Occipital lobe (tissue), 2 donors: Measurements from ENCODE around the gene FBXL19. TPM values are rescaled to one million over a fixed set of nuclear protein-coding genes. Genes with fewer than 3 reads are reported as not detected.
A peak's percentile ranks its signal among the peaks of the same experiment; 100 is the strongest.

Experiments
- DNase-seq: peaks from one replicate; lab custom pipeline; 2025; lab: John Stamatoyannopoulos, UW
- total RNA-seq: library from RNA; depleted of rRNA; stranded (reverse); fragments of >200 nt; gene quantifications from one replicate; pipeline ENCODE4 v1.2.3, GENCODE V29; 2014

FBXL19 gene
- total RNA-seq, 1 donor from 2014 or later, result 56.1 TPM

DNA sequence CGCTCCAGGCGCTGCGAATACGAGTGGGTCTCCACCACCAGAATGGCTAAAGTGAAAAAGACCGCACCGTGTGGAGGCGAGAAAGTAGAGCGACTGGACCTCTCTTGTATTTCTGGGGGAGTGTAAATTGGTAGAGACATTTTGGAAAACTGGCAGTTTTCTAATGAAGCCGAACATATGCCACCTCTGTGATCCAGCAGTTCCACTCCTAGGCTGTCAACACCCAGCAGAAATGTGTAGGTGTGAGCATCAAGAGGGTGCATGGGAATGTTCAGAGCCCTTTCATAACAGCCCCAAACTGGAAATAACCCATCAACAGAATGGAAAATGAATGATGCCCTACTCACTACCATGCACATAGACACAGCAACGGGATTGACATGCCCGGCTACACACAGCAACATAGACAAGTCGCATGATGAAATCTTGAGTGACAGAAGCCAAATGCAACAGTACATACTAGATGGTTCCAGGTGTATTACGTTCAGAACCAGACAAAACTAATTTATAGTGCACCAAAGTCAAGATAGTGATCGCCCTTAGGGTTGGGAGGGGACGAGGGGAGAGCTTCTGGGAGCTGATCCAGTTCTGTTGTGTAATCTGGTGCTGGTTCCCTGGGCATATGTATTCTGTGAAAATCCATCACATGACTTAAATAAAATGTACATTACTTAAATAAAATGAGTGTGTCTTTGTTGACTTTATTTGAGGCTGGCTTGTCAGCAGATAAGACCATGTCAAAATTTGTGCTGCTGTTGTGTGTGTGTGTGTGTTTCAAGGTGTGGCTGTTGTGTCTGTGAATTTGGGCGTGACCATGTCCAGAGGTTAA, 28.6 kb upstream of the FBXL19 start:
- no peak for DNase-seq

DNA sequence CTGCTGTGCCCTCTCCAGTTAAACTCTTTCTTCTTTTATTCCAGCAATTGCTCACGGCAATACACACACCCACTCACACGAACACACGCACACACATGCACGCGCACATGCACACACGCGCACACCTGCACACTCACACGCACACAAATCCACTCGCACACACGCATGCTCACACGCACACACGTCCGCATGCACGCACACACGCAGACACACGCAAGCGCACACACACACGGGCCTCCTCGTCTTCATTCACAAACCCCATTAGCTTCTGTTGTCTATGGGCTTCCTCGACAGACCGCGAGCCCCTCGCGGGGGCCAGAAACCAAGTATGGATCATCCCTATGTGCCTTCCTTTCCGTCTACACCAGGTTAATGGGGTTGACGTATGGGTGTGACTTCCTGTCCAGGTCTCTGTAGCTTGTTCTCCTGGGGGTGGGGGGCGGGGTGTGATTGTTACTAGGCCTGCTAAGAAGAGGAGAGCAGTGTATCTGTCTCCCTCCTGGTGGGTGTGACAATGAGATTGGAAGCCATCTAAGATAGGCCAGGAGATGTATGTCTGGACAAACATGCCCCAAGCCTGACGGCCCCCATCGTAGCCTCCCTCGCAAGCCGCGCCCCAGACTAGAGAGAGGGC, 27.6 kb upstream of the FBXL19 start:
- DNase-seq, result no peak

- peak; percentile 29 for DNase-seq
Observed at GRCh38 chr16:30896261-30896888, 27.0 kb upstream of the FBXL19 start, which contains the start of gene CTF1. Gene CTF1, plus strand, starts transcription at chr16:30896614. Its CDS starts 30 bp downstream, at chr16:30896644.

DNA sequence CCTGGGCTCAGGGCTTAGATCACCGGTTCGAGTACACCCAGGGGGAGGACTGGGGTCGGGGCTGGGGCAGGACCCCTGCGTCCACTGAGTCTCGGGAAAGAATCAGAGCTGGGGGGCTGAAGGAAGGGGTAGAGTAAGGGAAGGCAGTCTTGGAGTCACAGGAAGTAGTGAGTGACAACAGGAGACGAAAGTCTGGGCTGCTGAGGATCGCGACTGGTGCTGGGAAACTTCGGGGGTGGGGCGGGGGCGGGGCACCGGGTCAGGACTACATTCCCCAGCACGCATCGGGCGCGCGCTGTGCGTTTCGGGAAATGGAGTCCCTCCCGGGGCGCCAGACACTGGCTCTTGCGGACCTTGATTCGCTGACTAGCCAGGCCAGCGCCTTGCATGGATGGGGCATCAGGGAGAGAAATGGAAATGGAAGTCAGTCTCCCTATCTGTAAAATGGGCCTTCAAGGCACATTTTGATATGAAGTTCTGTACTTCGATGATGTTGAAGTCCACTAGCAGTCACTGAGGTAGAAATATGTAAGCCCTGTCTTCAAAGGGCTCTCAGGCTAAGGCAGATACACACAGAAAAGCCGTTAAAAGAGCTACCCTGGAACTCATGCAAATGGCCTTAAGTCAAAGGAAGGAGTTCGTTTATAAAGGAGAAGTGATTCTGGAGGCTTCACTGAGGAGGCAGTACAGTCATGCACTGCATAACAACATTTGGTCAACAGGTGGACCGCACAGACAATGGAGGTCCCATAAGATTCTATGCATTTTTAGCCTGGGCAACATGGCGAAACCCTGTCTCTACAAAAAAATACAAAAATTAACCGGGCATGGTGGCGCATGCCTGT, 26.3 kb upstream of the FBXL19 start:
- peak; percentile 82 for DNase-seq

GRCh38 chr16:30899794-30900193, 23.6 kb upstream of the FBXL19 start:
- no peak for DNase-seq

- DNase-seq, result no peak
Observed at GRCh38 chr16:30900588-30900987, 22.8 kb upstream of the FBXL19 start.

GRCh38 chr16:30901201-30902028, 22.0 kb upstream of the FBXL19 start:
- DNase-seq, result no peak

GRCh38 chr16:30902029-30902972, 21.1 kb upstream of the FBXL19 start:
- DNase-seq, result peak; percentile 56

- DNase-seq, result no peak
Observed at GRCh38 chr16:30903002-30903401, 20.4 kb upstream of the FBXL19 start.

DNA sequence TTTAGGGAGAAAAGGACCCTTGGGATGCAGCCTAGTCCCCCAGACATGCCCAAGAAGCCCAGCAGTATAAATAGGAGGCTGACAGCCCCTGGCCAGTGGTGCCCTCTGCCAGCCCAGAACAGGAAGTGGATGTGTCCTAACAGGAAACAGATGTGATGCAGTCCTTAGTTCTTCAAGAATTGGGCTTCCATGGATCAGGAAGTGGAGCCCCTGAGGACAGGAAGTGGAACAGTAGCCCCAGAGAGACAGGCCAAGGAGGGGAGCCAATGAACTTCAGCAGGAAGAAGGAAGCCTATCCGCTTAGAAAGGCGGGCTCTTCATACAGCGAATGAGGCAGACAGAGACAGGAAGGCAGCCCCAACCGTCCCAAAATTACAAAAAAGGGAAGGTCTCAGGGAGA, 19.8 kb upstream of the FBXL19 start:
- DNase-seq, result no peak

- DNase-seq, result no peak
Observed at GRCh38 chr16:30904114-30904780, 19.1 kb upstream of the FBXL19 start.

GRCh38 chr16:30907064-30907463, 16.3 kb upstream of the FBXL19 start:
- no peak for DNase-seq

DNA sequence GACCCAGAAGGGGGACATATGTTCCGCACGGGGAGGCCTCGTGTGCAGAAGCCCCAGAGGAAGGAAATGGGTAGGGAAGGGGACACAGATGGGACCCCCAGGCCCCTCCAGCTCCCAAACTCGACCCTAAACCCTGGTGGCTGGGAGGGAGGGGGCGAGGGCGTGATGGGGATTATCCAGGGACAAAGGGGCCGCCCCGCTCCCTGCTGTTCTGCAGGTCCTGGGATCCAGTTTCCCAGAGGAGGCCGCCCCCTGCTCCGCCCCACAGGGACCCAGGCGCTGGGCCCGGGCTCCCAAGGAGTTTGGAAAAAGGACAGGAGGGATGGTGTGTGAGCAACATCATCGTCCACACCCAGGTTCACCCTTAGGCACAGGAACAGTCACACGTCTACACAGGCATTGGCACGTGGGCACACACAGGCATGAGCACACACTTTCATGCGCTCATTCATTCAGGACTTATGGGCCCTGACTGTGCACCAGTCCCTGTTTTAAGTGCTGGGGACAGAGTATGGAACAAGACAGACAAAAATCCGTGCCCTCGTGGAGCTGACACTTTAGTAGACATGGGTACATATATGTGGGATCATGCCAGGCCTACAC, 12.8 kb upstream of the FBXL19 start:
- DNase-seq, result no peak

DNA sequence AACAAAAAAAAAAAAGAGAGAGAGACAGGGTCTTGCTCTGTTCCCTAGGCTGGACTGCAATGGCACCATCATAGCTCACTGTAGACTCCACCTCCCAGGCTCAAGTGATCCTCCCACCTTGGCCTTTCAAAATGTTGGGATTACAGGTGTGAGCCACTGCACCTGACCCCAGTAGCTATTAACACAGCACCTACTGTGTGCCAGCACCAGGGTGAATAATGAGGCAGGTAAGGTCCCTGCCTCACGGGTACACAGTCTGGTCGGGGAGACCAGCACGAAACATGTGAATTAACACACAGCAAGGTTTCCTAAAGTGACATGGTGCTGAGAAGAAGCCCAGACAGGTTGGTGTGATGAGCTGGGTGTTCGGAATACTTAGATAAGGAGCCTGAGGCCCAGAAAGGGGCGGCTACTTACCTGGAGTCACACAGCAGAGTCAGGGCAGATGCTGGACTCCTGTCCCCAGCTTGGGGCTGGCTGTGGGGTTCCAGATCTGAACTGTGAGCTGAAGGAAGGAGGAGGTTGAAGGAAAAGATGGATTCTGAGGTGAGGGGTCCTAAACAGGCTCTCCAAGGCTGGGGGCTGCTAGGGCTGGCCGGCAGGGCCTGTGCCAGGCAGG, 10.5 kb upstream of the FBXL19 start:
- no peak for DNase-seq

DNA sequence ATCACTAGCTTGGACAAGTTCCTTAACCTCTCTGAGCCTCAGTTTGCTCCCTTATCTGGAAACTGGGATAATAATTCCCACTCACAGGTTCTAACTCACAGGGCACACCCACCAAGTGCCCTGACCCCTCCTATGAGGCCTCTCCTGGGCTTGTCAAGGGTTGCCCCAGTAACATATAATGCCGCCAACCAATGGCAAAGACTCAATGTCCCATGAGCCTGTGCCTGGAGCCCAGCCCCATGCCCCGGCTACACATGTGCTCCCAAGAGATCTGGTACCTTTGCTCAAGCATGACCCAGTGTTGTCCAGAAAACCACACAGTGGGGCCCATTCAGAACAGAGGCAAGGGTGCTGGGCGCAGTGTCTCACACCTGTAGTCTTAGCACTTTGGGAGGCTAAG, 8.5 kb upstream of the FBXL19 start:
- no peak for DNase-seq

GRCh38 chr16:30918614-30919013, 4.8 kb upstream of the FBXL19 start:
- no peak for DNase-seq

- no peak for DNase-seq
Observed at GRCh38 chr16:30920891-30921290, 2.5 kb upstream of the FBXL19 start.

DNA sequence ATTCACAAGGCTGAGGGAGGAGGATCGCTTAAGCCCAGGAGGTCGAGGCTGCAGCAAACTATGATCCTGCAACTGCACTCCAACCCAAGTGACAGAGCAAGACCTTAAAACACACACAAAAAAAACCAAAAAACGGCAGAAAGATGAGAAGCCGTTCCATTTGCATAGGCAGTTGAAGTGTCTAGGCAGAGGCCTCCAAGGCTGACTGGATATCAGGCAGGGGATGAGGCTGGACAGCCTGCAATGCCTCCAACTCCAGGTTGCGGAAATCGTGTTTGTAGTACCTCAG, 2.0 kb upstream of the FBXL19 start:
- DNase-seq, result no peak
